ENCODE measurements around the gene PFKFB1.

GRCh38 chrX:55028611-55029010, 34.6 kb upstream of the PFKFB1 start:
- TF ChIP-seq CTCF (IDR thresholded peaks at IDR 0.05; ENCODE audit: low read depth, low read length, poor library complexity, severe bottlenecking) (no peak), EZH2phosphoT487 (IDR thresholded peaks at IDR 0.05; ENCODE audit: borderline replicate concordance, low read length) (no peak)
